Activated CD8-positive, alpha-beta memory T cell treated with anti-CD3 and anti-CD28 coated beads, Interleukin-2, amount 50 U/mL, for 24 hours (primary cell): Measurements from ENCODE around the gene SURF6.
"Not testable (repeated sequence)": the region's sequence is repeated elsewhere in the genome, so short reads cannot be mapped to it uniquely, and the experiment has no call there.

Source experiments
- DNase-seq: peaks from one replicate; pipeline ENCODE4 v3.0.0-alpha.2; 2020; ENCODE audit errors: extremely low read depth

Gene SURF6

GRCh38 chr9:133327021-133327420 lies 9.0 kb downstream of the SURF6 start:
- not testable (repeated sequence) for DNase-seq

- no peak for DNase-seq
These were observed 11.8 kb downstream of the SURF6 start for GRCh38 chr9:133323991-133324703.

GRCh38 chr9:133323211-133323610 lies 12.8 kb downstream of the SURF6 start:
- DNase-seq: no peak

- DNase-seq: no peak
These were observed 13.3 kb downstream of the SURF6 start for GRCh38 chr9:133322701-133323100.

GRCh38 chr9:133321411-133321935 lies 14.5 kb downstream of the SURF6 start:
- DNase-seq: no peak

GRCh38 chr9:133320421-133320881 lies 15.5 kb downstream of the SURF6 start:
- no peak for DNase-seq

- not testable (repeated sequence) for DNase-seq
These were observed 18.4 kb downstream of the SURF6 start for GRCh38 chr9:133317551-133317950.

GRCh38 chr9:133315997-133316396 lies 20.0 kb downstream of the SURF6 start:
- no peak for DNase-seq

- no peak for DNase-seq
These were observed 26.4 kb downstream of the SURF6 start for GRCh38 chr9:133309608-133310007.

GRCh38 chr9:133307301-133307700 lies 28.7 kb downstream of the SURF6 start:
- no peak for DNase-seq

- no peak for DNase-seq
These were observed 29.5 kb downstream of the SURF6 start for GRCh38 chr9:133306242-133307204.

- no peak for DNase-seq
These were observed 30.3 kb downstream of the SURF6 start for GRCh38 chr9:133305731-133306130.

GRCh38 chr9:133304477-133305377 lies 31.3 kb downstream of the SURF6 start:
- no peak for DNase-seq

GRCh38 chr9:133304158-133304470 lies 31.9 kb downstream of the SURF6 start:
- no peak for DNase-seq

GRCh38 chr9:133303266-133304157 lies 32.5 kb downstream of the SURF6 start:
- DNase-seq: no peak

- no peak for DNase-seq
These were observed 34.4 kb downstream of the SURF6 start for GRCh38 chr9:133301253-133302230.

GRCh38 chr9:133299996-133300395 lies 36.0 kb downstream of the SURF6 start:
- not testable (repeated sequence) for DNase-seq

- no peak for DNase-seq
These were observed 41.7 kb downstream of the SURF6 start for GRCh38 chr9:133294257-133294656.

GRCh38 chr9:133290751-133291302 lies 45.2 kb downstream of the SURF6 start:
- DNase-seq: no peak
